Hindlimb muscle (tissue), 1 donor: ENCODE data around the gene TUBA1B. TPM values are rescaled to one million over a fixed set of nuclear protein-coding genes. Genes with fewer than 3 reads are reported as not detected.

Source experiments
- DNase-seq: peaks from one replicate; pipeline ENCODE4 v3.0.0-alpha.2; 2013
- polyA plus RNA-seq: library from polyadenylated mRNA; unstranded; fragments of 120-200 nt; gene quantifications from one replicate; pipeline ENCODE4 v1.2.1, GENCODE V29; 2013; ENCODE audit not compliant: insufficient read length

The TUBA1B gene
- polyA plus RNA-seq, 1 donor, result 835 TPM

DNA sequence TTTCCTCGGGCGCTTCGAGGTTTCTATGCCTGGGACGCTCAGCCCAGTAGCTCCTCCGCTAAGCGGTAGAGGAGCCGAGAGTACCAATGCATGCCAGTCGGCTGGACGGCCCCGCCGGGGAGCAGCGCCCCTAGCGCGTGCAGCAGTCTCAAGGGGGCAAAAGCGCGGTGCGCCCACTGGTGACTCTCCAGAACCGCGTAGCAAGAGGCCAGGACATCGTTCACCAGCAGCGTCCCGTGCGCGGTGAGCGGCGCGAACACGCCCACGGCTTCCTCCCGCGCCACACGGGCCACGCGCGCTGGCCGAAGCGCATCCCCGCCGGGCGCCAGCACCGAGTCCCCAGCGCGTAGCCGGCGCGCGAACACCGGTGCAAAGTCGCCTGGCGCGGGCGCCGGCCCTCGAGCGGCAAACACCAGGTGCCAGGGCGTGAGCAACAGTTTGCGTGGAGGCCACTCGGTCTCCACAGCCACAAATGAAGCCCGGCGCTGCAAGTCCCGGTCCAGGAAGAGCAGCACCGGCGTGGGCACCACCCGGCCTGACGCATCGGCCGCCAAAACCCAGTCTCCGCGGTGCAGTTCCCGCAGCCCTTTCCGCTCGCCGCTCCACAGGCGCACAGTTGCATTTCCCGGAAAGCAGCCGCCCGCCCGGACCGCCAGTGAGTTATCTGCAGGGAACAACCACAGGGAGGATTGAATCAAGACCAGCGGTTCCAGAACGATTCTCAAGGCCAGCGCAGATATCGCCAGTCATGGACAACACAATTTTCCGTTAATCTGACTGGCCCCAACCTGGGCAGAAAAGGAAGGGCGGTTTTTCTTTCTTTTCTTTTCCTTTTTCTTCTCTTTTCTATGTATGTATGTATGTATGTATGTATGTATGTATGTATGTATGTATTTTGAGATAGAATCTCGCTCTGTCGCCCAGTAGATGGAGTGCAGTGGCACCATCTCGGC lies 41.1 kb downstream of the TUBA1B start:
- DNase-seq, result no peak

DNA sequence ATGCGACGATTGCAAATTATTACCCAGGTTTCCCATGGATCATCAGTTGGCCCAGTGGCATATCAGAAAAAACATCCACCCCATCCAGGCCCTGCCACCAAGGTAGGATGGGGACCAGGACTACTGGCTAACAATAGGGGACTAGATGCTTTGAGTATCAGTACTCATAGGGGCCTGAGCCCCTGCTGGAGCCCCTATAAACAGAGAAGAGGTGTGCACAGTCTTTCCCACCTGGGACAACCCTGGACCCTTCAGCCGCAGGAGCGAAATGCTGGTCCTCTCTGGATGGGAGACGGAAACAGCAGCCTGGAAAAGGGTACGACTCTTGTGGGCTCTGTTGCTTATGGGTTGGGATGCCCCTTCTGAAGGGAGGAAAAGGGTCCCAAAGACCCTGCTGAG lies 42.3 kb downstream of the TUBA1B start:
- no peak for DNase-seq

DNA sequence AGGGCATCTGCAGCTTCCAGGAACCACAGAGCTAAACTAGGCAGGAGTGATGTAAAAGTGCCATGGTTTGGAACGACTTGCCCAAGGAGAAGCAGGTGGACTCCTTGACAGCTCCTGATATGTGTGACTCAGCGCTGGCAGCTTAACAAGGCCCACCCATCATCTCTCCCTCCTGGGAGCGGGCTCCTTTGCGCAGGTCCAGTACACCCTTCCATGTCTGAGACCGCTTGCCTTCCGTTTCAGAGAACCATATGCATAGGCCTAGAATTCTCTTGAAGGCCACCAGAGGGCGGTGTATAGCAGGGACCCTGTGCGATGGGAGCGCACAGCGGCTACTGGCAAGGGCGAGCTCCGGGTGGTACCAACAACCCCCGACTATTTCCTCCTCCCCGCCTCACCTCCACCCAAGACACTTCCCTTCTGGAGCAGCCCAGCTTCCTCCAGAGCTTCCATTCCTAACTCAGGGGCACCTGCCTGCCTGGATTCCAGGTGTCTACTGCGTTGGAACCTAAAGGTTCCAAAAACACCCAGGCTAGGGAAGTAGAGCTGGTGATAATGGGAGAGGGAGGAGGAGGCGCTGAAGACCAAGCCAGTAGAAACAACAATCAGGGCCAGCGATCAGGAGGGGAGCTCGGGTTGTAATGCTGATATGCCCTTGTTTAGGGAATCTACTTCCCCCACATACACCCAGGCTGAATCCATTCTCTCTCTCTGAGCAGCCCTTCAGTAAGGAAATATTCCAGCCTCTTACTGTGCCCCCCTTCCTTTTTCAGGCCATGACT lies 42.9 kb downstream of the TUBA1B start:
- peak; percentile 81 for DNase-seq

DNA sequence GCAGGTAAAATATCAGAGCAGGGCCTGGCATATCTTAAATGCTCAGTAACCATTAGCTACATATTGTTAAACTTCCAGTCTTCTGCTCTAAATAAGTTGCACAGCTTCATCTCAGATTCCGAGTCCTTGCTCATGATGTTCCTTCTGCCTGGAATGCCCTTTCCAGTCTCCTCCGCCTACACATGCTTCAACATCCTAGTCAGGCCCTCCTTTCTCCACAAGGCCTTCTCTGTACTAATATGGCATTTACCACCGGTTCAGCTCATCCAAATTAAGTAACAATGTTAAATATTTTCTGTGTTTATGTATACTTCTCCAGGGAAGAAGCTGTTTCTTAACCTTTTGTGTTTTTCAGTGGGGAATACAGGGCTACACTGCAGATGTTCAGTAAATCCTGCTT lies 45.1 kb downstream of the TUBA1B start:
- no peak for DNase-seq

DNA sequence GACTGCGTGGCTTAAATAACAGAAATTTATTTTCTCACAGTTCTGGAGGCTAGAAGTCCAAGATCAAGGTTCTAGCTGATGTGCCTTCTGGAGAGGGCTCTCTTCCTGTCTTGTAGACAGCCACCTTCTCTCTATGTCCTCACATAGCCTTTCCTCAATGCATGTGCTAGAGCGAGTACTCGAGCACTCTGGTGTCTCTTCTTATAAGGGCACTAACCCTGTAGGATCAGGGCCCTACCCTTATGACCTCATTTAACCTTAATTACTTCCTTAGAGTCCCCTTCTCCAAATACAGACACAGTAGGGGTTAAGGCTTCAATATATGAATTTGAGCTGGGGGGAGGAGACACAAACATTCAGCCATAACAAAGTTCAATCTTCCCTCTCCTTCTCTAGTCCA lies 46.8 kb downstream of the TUBA1B start:
- no peak for DNase-seq

DNA sequence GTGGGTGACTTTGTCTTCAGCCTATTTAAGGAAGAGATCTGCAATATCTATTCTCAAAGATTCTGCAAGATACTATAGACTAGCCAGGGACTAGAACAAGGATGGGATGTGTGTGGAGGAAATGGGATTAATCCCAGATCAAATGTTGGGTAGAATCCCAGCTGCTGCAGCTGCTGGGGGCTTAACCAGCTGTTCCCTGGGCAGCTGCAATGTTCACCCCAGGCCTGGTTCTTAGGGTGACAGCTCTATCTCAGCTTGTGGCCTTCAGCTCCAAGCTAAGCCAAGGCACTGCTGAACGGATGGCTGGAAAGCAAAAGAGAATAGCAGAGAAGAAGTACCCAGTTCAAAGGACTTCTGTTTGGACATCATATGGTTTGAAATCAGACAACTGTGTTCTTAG lies 51.4 kb downstream of the TUBA1B start:
- DNase-seq, result no peak

Other genes starting within 250 kb of the TUBA1B start
- 20.4 TPM for gene FKBP11, start 205.9 kb downstream of the TUBA1B start, polyA plus RNA-seq
- 46.1 TPM for gene ARF3, start 173.9 kb downstream of the TUBA1B start, polyA plus RNA-seq
- gene WNT10B, start 159.7 kb downstream of the TUBA1B start, polyA plus RNA-seq, result 0.84 TPM
- gene WNT1, start 153.1 kb downstream of the TUBA1B start, polyA plus RNA-seq, result not detected
- gene DDN, start 132.0 kb downstream of the TUBA1B start, polyA plus RNA-seq, result 32.5 TPM
- gene PRKAG1, start 112.6 kb downstream of the TUBA1B start, polyA plus RNA-seq, result 57.6 TPM
- gene KMT2D, start 70.6 kb downstream of the TUBA1B start, polyA plus RNA-seq, result 53.2 TPM
- 2.2 TPM for gene RHEBL1, start 61.4 kb downstream of the TUBA1B start, polyA plus RNA-seq
- gene DHH, start 36.6 kb downstream of the TUBA1B start, polyA plus RNA-seq, result 0.84 TPM
- gene LMBR1L, start 20.5 kb downstream of the TUBA1B start, polyA plus RNA-seq, result 50.3 TPM
- gene TUBA1A, start 57.7 kb upstream of the TUBA1B start, polyA plus RNA-seq, result 757 TPM
- gene TUBA1C, start 133.7 kb upstream of the TUBA1B start, polyA plus RNA-seq, result 53.7 TPM
- 1.4 TPM for gene PRPH, start 163.8 kb upstream of the TUBA1B start, polyA plus RNA-seq
- 10.0 TPM for gene TROAP, start 191.9 kb upstream of the TUBA1B start, polyA plus RNA-seq
- not detected for gene C1QL4, start 205.8 kb upstream of the TUBA1B start, polyA plus RNA-seq
- gene DNAJC22, start 215.5 kb upstream of the TUBA1B start, polyA plus RNA-seq, result 0.39 TPM
- 27.2 TPM for gene SPATS2, start 236.1 kb upstream of the TUBA1B start, polyA plus RNA-seq